HG03025 (cell line): Measurements from ENCODE around the gene TFCP2L1.

Experiments used
- ATAC-seq: cut with Tn5 transposase; IDR thresholded peaks from one replicate; pipeline ENCODE4 v1.9.1; 2021; ENCODE audit warnings: mild to moderate bottlenecking, moderate library complexity; ENCODE audit not compliant: unreplicated experiment, low FRiP score

Gene TFCP2L1

DNA sequence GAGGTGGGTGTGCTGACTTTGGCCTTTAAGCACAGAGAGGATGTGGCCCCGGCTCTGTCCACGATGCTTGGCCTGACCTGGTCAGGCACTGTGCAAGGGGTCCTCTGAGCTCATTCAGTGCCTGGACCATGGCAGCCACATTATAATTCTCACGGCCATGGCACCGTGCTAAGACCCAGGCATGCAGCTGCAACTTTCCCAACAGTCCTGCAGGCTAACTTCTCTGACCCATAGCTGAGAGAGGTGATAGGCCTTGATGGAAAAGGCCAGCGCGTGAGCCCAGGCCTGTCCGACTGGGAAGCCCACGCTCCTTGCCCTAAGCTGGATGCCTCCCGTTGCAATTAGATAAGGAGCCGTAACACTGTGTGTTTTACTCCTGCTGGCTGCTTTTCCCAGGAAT is 99.9 kb downstream of the TFCP2L1 start:
- no peak for ATAC-seq

DNA sequence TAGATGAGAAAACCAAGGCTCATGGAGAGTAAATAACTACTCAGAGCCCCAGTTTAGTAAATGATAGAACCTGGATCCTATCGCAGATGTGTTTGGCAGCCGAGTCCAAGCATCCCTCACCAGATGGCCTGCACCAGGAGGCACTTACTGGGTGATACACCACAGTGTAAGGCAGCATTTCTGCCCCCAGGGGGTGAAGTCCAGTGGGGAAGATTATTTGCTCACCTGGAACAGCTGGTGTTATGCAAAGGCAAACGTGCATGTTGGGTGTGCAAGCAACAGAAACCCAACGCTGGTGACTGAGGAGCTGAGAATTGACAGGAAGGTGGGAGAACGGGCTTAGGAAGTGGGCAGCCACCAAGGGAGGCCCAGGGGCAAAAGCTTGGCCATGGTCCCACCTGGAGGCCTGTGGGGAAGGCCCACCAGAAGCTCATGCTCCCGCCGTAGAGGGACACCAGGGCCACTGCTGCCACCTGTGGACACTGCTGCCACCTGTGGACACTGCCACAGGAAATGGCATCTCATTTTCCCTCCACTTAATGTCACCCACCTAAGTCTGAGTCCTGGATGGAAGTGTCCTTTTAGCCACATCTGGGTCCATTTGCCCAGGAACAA is 100.6 kb downstream of the TFCP2L1 start:
- no peak for ATAC-seq

DNA sequence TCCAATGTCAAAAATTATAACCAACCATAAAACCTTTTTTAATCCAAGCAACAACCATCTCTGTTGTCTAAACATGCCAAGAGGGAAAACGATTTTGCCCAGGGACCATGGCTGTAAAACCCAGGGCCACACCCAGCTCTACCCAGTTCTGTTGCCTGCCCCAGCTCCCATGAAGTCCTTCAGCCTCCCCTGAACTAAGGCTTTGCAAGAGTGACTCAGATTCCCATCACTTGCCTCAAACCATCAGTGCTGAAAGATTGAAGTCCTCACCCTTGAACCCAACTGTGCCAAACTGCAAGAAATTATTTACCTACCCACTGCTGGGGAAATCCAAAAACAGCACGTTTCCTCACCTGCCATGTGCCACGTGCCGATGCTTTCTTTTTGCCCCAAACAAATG is 102.5 kb downstream of the TFCP2L1 start:
- ATAC-seq = no peak

DNA sequence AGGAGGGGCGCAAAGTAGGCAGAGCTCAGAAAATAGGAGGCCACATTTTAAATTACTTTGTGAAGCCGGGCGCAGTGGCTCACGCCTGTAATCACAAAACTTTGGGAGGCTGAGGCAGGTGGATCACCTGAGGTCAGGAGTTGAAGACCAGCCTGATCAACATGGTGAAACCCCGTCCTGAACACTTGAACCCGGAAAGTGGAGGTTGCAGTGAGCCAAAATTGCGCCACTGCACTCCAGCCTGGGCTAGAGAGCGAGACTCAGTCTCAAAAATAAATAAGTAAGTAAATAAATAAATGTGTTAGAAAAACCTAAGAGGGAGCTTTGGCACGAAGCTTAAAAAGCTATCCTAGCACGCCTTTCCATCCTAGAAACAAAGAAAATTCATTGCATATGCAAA is 105.5 kb downstream of the TFCP2L1 start:
- no peak for ATAC-seq

DNA sequence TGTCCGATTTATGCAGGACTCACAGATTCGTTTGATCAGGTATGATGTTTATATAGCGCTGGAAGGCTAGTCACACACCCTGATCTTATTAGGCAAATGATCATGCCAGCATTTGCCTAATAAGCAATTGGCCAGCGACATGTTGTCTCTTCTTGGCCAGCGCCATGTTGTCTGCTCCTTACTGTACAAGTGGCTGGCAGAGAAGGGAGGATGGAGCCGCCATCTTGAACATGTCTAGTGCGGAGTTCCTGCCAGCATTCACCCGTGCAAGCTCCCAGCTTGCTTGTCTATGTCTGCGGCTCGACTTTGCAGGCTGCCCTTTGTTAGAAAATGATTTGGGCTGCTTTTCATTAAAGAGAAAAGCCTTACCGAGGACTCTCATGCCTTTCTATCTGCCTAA is 106.3 kb downstream of the TFCP2L1 start:
- ATAC-seq = no peak

DNA sequence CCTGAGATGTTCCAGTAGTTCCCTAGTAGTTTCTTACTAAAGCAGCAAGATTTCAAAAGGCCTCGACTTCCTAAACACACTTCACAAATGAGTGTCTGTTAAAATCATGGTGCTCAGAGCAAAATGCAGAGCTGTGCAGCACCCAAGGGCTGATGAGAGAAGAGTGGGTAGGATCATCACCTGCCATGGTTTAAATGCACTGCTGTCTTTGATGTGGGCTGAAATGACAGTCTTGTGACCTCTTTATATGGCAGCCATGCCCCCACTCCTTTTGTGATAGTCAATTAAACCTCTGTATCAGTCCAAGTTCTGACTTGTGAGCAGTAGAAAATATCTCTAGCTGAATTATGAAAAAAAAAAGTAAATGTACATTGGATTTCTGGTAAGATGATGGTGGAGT is 107.1 kb downstream of the TFCP2L1 start:
- ATAC-seq = no peak

DNA sequence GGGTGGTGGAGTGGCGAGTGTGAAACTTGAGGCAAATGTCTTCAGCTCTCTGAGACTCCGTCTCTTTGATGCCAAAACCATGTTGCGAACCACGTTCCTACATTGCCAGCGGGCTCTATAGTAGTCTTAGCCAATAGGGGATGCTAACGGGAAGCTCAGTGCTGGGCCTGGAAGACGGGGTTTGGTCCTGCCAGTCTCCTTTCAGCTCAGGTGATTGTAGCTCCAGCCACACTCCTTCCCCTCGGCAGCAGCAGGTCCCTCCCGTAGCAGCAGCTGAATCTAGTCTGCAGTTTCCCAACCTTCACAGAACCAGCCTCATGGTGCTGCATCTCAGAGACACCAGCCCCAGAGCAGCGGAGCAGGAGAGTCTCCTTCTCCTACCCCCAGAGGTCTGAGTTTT is 109.7 kb downstream of the TFCP2L1 start:
- ATAC-seq = no peak

DNA sequence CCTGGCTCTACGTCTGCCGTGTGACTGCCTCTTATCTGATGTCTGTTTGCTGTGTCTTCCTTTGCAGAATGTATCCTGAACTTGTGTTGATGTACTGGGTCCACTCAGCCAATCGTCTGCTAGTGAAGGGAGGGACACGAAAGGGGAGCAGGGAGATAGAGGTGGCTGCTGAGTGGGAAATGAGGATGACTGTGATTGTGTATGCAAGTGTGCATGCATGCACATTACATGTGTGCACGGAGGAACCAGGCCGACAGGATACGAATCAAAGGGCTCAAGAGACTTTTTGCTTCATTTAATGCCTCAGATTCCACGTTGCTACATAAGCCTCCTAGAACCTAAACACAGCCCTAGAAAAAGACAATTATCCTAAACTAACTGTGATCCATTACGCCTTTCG is 111.2 kb downstream of the TFCP2L1 start:
- no peak for ATAC-seq

DNA sequence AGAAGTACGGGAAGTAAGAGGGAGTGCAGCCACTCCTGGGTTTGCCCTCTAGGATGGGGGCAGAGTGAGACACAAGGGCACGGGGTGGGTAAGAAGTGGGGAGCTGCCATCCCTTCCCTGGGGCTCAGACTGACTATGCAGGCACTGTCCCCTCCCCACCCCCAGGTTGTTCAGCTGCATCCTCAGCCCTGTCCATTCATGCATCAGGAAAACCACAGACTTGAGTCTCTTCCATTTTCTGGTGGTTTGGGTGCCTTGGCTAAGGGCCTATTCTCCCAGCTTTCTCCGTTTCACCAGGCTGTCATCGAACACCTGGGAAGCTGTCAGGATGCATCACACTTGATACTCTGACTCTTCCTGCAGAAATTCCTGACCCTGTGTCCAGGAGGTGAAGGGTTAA is 111.9 kb downstream of the TFCP2L1 start:
- no peak for ATAC-seq

DNA sequence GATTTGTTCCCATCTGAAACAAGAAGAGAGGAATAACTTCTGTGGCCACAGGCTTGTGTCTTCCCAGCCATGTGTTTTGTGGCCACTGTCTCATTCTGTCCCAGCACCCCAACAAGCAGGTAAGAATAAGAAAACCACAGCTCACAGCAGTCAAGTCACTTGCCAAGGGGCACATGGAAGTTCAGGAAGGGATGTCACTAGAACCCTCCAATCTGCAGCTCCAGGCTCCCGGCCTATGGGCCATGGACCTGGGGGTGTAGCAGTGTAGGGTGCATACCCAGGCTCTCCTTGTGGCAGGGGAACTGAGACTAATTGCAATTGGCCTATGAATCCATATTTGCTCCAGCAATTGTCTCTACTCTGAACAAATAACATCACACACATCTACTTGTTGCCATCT is 112.5 kb downstream of the TFCP2L1 start:
- no peak for ATAC-seq

DNA sequence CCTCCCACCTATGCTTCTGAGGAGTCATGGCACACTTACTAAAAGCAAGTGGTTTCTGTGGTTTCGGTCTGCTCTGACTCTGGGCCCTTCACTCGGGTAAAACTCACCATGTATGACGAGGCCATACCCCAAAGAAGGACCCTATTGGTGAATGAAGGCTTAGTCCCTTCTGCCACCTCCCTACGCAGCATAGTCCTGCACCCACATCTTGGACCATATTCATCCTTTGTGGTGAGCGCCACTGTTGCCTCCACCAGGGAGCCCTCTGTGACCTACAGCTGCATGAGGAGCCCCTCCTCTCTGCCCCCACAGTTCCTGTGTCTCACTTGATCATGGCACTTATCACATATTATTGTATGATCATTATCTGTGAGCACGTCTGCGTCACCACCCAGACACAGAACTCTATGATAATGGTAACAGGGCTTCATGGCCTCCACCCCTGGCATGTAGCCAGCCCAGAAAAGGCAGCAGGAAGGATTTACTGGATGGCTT is 113.3 kb downstream of the TFCP2L1 start:
- ATAC-seq = no peak

DNA sequence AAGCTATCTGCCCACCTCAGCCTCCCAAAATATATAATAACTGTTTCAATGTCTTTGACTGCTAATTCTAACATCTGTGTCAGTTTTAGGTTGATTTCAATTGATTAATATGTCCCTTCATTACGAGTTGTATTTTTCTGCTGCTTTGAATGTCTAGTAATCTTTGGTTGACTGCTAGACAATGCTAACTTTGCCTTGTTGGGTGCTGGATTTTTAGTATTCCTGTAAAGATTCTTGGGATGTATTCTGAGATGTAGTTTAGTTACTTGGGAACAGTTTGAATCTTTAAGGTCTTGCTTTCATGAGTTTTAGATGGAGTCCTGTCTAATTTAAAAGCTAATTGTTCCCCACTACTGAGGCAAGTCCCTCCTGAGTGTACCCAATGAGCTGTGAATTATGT is 114.4 kb downstream of the TFCP2L1 start:
- ATAC-seq = no peak

DNA sequence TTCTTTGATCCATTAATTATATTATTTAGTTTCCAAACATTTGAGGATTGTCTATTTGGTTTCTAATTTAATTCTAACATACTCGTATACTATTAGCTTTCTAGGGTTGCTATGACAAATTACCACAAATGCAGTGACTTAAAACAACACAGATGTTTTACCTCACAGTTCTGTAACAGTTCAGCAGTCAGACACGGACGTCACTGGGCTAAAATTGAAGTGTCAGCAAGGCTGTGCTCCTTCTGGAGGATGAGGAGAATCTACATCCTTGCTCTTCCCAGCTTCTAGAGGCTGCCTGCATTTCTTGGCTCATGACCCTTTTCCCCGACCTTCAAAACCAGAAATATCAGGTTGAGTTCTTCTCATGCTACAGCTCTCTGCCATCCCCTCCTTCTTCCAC is 117.6 kb downstream of the TFCP2L1 start:
- no peak for ATAC-seq
